GM23338 (cell line): ENCODE data around the gene ABHD16A. TPM values are rescaled to one million over a fixed set of nuclear protein-coding genes. Genes with fewer than 3 reads are reported as not detected.

Experiments
- ATAC-seq: fragments of 200-7000 bp; cut with Tn5 transposase; 3 replicates; pipeline ENCODE4 v1.9.1; 2020
- DNase-seq: peaks from one replicate; pipeline ENCODE4 v3.0.0-alpha.2; 2015; ENCODE audit warnings: low spot score
- H2AFZ ChIP-seq: fragments of 200-600 bp; sonication (generic); 2 replicates; pipeline ENCODE4 v1.8.0; 2016; ENCODE audit warnings: antibody characterized with exemption, mild to moderate bottlenecking, moderate library complexity
- H3F3A ChIP-seq: fragments of 200-600 bp; sonication (generic); replicated peaks from 2 replicates; pipeline ENCODE4 v1.8.0; 2017; ENCODE audit warnings: antibody characterized with exemption, mixed run types, low read depth
- H3K27ac ChIP-seq: fragments of 200-600 bp; sonication (generic); 2 replicates; pipeline ENCODE4 v1.6.1; 2016; ENCODE audit warnings: low read depth
- H3K27me3 ChIP-seq: fragments of 200-600 bp; sonication (generic); 2 replicates; pipeline ENCODE4 v1.8.0; 2016; ENCODE audit warnings: mild to moderate bottlenecking, mixed run types, moderate library complexity; ENCODE audit not compliant: insufficient read depth
- H3K36me3 ChIP-seq: fragments of 200-600 bp; sonication (generic); 2 replicates; pipeline ENCODE4 v1.8.0; 2016; ENCODE audit warnings: mild to moderate bottlenecking; ENCODE audit not compliant: insufficient read depth
- H3K4me1 ChIP-seq: fragments of 200-600 bp; sonication (generic); 2 replicates; pipeline ENCODE4 v1.8.0; 2016; ENCODE audit warnings: mild to moderate bottlenecking, moderate library complexity; ENCODE audit not compliant: insufficient read depth
- H3K4me2 ChIP-seq: fragments of 200-600 bp; sonication (generic); 2 replicates; pipeline ENCODE4 v1.7.1; 2017; ENCODE audit warnings: mixed run types
- H3K4me3 ChIP-seq: fragments of 200-600 bp; sonication (generic); 2 replicates; pipeline ENCODE4 v1.6.1; 2016; ENCODE audit warnings: mixed run types
- H3K79me2 ChIP-seq: fragments of 200-600 bp; sonication (generic); replicated peaks from 2 replicates; pipeline ENCODE4 v1.8.0; 2017; ENCODE audit warnings: mild to moderate bottlenecking; ENCODE audit not compliant: insufficient read depth
- H3K9me2 ChIP-seq: fragments of 200-600 bp; sonication (generic); 2 replicates; pipeline ENCODE4 v1.8.0; 2017; ENCODE audit not compliant: insufficient read depth
- H4K20me1 ChIP-seq: fragments of 200-600 bp; sonication (generic); replicated peaks from 2 replicates; pipeline ENCODE4 v1.8.0; 2017; ENCODE audit warnings: mild to moderate bottlenecking; ENCODE audit not compliant: insufficient read depth
- H3K27ac Mint-ChIP-seq: 2 replicates; pipeline ENCODE4 v1.8.0; 2020; ENCODE audit warnings: inconsistent platforms, mild to moderate bottlenecking, moderate library complexity, mixed read lengths
- H3K27me3 Mint-ChIP-seq: 3 replicates; pipeline ENCODE4 v1.8.0; 2022; ENCODE audit warnings: low read depth, mild to moderate bottlenecking, moderate library complexity, mixed read lengths, inconsistent platforms; ENCODE audit not compliant: insufficient read depth, poor library complexity
- H3K36me3 Mint-ChIP-seq: 3 replicates; pipeline ENCODE4 v1.8.0; 2021; ENCODE audit warnings: low read depth, mild to moderate bottlenecking, inconsistent platforms, moderate library complexity, mixed read lengths
- H3K4me1 Mint-ChIP-seq: 3 replicates; pipeline ENCODE4 v1.8.0; 2020; ENCODE audit warnings: mild to moderate bottlenecking, inconsistent platforms, mixed read lengths
- H3K4me3 Mint-ChIP-seq: 3 replicates; pipeline ENCODE4 v1.8.0; 2021; ENCODE audit warnings: moderate library complexity, mild to moderate bottlenecking, inconsistent platforms, mixed read lengths
- H3K9me3 Mint-ChIP-seq: 3 replicates; pipeline ENCODE4 v1.8.0; 2020; ENCODE audit warnings: moderate library complexity, mild to moderate bottlenecking, inconsistent platforms, mixed read lengths
- CREB1 ChIP-seq: fragments of 250-450 bp; sonication (Bioruptor Pico); IDR thresholded peaks from 2 replicates; pipeline ENCODE4 v1.5.0; 2020; ENCODE audit warnings: low read depth, mild to moderate bottlenecking, moderate library complexity
- EZH2phosphoT487 ChIP-seq: fragments of 200-600 bp; sonication (generic); IDR thresholded peaks from one replicate; pipeline ENCODE4 v1.8.1; 2018; ENCODE audit warnings: antibody characterized with exemption; ENCODE audit not compliant: unreplicated experiment
- JUNB ChIP-seq: IDR thresholded peaks from one replicate; pipeline ENCODE4 v1.6.1; 2016; ENCODE audit warnings: antibody characterized with exemption; ENCODE audit not compliant: unreplicated experiment
- NANOG ChIP-seq: IDR thresholded peaks from 2 replicates; pipeline ENCODE4 v1.6.1; 2016; ENCODE audit warnings: antibody characterized with exemption, borderline replicate concordance
- POLR2AphosphoS5 ChIP-seq: IDR thresholded peaks from 2 replicates; pipeline ENCODE4 v1.6.1; 2016; ENCODE audit warnings: antibody characterized with exemption, low read depth
- STAT1 ChIP-seq: IDR thresholded peaks from one replicate; pipeline ENCODE4 v1.6.1; 2016; ENCODE audit warnings: antibody characterized with exemption; ENCODE audit not compliant: unreplicated experiment
- ZNF114 ChIP-seq: fragments of 250-450 bp; sonication (Bioruptor Pico); IDR thresholded peaks from 2 replicates; pipeline ENCODE4 v1.5.0; 2020; ENCODE audit warnings: mild to moderate bottlenecking, moderate library complexity
- polyA plus RNA-seq: library from polyadenylated mRNA; unstranded; fragments of >200 nt; fragmentation: Nextera tagmentation; extraction: Ambion mirVana; gene quantifications from 2 replicates; pipeline ENCODE4 v1.2.1, GENCODE V29; 2016
- total RNA-seq: library from RNA; depleted of rRNA; stranded (reverse); fragments of >200 nt; shearing (Covaris generic); gene quantifications from 2 replicates; pipeline ENCODE4 v1.2.3, GENCODE V29; 2014
- TF ChIP-seq, protein P1 (sequence below), 2 experiments: fragments of 200-600 bp in 1 of 2; sonication (generic) in 1 of 2; conservative IDR thresholded peaks; 2 replicates each; pipeline versions ENCODE4 v1.5.1 to v1.6.1; 2016 to 2017; ENCODE audit warnings: antibody characterized with exemption in 2 of 2, low read depth in 2 of 2, mild to moderate bottlenecking in 2 of 2, moderate library complexity in 1 of 2
- TF ChIP-seq, protein P2 (sequence below): fragments of 250-450 bp; sonication (Bioruptor Pico); IDR thresholded peaks from 2 replicates; pipeline ENCODE4 v1.5.0; 2020; ENCODE audit warnings: mild to moderate bottlenecking, moderate library complexity
- TF ChIP-seq, protein P3 (sequence below): IDR thresholded peaks from one replicate; pipeline ENCODE4 v1.6.1; 2018; ENCODE audit warnings: antibody characterized with exemption; ENCODE audit not compliant: unreplicated experiment

ABHD16A gene
- total and polyA plus RNA-seq, 2 experiments from 2014 or later, result 26.9 to 37.0 TPM

DNA sequence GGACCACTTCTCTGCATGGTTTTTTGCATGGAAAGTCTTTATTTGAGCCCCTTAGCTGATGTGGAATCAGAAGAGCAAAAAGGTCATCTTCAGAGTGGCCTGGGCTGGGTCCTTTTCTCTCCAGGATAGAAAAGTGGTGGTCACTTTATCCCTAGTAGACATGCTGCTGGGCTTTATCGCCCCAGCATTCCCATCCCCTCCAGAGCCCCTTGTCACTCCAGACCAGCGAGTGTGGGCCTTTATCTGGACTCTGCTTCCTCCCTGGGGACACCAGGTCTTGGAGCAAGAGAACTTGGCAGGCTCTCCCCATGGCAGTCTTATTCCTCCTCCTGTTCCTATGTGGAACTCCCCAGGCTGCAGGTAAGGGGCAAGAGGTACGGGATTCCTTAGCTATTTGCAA, 3.5 kb upstream of the ABHD16A start, which contains the start of gene LY6G6F:
Gene LY6G6F, plus strand, starts transcription at position 268 of the 400 bp plus-strand sequence. Its CDS starts 41 bp downstream, at position 309.
- Histone ChIP-seq H3K79me2 (peaks cover 7% of the 10 kb centered on the region; the same call in 1 of the 2 replicates), H3K4me1 (peaks cover 5% of the 10 kb centered on the region; the same call in 1 of the 2 replicates), H3K9me2 (no peaks in the 10 kb centered on the region), H3K36me3 (no peaks in the 10 kb centered on the region), H3K4me3 (no peak within 1 kb of the TSS), H3K4me2 (no peak within 1 kb of the TSS), H2AFZ (no peak within 1 kb of the TSS), H3K27ac (no peak within 1 kb of the TSS), H4K20me1 (no peaks in the 10 kb centered on the region), H3F3A (peaks cover 3% of the 10 kb centered on the region; the same call in 1 of the 2 replicates), H3K27me3 (no peaks in the 10 kb centered on the region)
- ATAC-seq (no peak), DNase-seq (no peak)
- H3K9me3 Mint-ChIP-seq, result no peaks in the 10 kb centered on the region
- H3K4me3 Mint-ChIP-seq, result no peak within 1 kb of the TSS
- no peak within 1 kb of the TSS for H3K27ac Mint-ChIP-seq
- H3K4me1 Mint-ChIP-seq, result peaks cover 11% of the 10 kb centered on the region
- no peak for TF ChIP-seq POLR2AphosphoS5
- TF ChIP-seq ZNF114, result no peak
- TF ChIP-seq EZH2phosphoT487, result no peak
- TF ChIP-seq, protein P1, sequence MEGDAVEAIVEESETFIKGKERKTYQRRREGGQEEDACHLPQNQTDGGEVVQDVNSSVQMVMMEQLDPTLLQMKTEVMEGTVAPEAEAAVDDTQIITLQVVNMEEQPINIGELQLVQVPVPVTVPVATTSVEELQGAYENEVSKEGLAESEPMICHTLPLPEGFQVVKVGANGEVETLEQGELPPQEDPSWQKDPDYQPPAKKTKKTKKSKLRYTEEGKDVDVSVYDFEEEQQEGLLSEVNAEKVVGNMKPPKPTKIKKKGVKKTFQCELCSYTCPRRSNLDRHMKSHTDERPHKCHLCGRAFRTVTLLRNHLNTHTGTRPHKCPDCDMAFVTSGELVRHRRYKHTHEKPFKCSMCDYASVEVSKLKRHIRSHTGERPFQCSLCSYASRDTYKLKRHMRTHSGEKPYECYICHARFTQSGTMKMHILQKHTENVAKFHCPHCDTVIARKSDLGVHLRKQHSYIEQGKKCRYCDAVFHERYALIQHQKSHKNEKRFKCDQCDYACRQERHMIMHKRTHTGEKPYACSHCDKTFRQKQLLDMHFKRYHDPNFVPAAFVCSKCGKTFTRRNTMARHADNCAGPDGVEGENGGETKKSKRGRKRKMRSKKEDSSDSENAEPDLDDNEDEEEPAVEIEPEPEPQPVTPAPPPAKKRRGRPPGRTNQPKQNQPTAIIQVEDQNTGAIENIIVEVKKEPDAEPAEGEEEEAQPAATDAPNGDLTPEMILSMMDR (conservative IDR thresholded peaks at IDR 0.05; ENCODE audit: low read depth in 2 of 2), result no peak
- no peak for TF ChIP-seq JUNB
- TF ChIP-seq, protein P2, sequence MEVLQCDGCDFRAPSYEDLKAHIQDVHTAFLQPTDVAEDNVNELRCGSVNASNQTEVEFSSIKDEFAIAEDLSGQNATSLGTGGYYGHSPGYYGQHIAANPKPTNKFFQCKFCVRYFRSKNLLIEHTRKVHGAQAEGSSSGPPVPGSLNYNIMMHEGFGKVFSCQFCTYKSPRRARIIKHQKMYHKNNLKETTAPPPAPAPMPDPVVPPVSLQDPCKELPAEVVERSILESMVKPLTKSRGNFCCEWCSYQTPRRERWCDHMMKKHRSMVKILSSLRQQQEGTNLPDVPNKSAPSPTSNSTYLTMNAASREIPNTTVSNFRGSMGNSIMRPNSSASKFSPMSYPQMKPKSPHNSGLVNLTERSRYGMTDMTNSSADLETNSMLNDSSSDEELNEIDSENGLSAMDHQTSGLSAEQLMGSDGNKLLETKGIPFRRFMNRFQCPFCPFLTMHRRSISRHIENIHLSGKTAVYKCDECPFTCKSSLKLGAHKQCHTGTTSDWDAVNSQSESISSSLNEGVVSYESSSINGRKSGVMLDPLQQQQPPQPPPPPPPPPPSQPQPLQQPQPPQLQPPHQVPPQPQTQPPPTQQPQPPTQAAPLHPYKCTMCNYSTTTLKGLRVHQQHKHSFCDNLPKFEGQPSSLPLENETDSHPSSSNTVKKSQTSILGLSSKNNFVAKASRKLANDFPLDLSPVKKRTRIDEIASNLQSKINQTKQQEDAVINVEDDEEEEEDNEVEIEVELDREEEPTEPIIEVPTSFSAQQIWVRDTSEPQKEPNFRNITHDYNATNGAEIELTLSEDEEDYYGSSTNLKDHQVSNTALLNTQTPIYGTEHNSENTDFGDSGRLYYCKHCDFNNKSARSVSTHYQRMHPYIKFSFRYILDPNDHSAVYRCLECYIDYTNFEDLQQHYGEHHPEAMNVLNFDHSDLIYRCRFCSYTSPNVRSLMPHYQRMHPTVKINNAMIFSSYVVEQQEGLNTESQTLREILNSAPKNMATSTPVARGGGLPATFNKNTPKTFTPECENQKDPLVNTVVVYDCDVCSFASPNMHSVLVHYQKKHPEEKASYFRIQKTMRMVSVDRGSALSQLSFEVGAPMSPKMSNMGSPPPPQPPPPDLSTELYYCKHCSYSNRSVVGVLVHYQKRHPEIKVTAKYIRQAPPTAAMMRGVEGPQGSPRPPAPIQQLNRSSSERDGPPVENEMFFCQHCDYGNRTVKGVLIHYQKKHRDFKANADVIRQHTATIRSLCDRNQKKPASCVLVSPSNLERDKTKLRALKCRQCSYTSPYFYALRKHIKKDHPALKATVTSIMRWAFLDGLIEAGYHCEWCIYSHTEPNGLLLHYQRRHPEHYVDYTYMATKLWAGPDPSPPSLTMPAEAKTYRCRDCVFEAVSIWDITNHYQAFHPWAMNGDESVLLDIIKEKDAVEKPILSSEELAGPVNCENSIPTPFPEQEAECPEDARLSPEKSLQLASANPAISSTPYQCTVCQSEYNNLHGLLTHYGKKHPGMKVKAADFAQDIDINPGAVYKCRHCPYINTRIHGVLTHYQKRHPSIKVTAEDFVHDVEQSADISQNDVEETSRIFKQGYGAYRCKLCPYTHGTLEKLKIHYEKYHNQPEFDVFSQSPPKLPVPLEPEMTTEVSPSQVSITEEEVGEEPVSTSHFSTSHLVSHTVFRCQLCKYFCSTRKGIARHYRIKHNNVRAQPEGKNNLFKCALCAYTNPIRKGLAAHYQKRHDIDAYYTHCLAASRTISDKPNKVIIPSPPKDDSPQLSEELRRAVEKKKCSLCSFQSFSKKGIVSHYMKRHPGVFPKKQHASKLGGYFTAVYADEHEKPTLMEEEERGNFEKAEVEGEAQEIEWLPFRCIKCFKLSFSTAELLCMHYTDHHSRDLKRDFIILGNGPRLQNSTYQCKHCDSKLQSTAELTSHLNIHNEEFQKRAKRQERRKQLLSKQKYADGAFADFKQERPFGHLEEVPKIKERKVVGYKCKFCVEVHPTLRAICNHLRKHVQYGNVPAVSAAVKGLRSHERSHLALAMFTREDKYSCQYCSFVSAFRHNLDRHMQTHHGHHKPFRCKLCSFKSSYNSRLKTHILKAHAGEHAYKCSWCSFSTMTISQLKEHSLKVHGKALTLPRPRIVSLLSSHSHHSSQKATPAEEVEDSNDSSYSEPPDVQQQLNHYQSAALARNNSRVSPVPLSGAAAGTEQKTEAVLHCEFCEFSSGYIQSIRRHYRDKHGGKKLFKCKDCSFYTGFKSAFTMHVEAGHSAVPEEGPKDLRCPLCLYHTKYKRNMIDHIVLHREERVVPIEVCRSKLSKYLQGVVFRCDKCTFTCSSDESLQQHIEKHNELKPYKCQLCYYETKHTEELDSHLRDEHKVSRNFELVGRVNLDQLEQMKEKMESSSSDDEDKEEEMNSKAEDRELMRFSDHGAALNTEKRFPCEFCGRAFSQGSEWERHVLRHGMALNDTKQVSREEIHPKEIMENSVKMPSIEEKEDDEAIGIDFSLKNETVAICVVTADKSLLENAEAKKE (CRISPR knock-in tag), result no peak
- no peak for TF ChIP-seq STAT1
- no peak for TF ChIP-seq NANOG
- TF ChIP-seq CREB1, result no peak
- TF ChIP-seq, protein P3, sequence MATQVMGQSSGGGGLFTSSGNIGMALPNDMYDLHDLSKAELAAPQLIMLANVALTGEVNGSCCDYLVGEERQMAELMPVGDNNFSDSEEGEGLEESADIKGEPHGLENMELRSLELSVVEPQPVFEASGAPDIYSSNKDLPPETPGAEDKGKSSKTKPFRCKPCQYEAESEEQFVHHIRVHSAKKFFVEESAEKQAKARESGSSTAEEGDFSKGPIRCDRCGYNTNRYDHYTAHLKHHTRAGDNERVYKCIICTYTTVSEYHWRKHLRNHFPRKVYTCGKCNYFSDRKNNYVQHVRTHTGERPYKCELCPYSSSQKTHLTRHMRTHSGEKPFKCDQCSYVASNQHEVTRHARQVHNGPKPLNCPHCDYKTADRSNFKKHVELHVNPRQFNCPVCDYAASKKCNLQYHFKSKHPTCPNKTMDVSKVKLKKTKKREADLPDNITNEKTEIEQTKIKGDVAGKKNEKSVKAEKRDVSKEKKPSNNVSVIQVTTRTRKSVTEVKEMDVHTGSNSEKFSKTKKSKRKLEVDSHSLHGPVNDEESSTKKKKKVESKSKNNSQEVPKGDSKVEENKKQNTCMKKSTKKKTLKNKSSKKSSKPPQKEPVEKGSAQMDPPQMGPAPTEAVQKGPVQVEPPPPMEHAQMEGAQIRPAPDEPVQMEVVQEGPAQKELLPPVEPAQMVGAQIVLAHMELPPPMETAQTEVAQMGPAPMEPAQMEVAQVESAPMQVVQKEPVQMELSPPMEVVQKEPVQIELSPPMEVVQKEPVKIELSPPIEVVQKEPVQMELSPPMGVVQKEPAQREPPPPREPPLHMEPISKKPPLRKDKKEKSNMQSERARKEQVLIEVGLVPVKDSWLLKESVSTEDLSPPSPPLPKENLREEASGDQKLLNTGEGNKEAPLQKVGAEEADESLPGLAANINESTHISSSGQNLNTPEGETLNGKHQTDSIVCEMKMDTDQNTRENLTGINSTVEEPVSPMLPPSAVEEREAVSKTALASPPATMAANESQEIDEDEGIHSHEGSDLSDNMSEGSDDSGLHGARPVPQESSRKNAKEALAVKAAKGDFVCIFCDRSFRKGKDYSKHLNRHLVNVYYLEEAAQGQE, result no peak
- H3K36me3 Mint-ChIP-seq, result no peaks in the 10 kb centered on the region; the same call in 2 of the 3 replicates
- H3K27me3 Mint-ChIP-seq, result peaks cover 14% of the 10 kb centered on the region
